Testis (tissue), 2 donors: Measurements from ENCODE around the gene CUX1.

Experiments
- CTCF ChIP-seq, 3 experiments: fragments of 450-650 bp in 2 of 3; fragments of 200-600 bp in 1 of 3; sonication (generic) in 1 of 3; IDR thresholded peaks; one replicate each; pipeline ENCODE4 v1.5.1; 2016 to 2019; ENCODE audit warnings: antibody characterized with exemption in 3 of 3, mild to moderate bottlenecking in 2 of 3, moderate library complexity in 1 of 3
- POLR2A ChIP-seq: fragments of 450-650 bp; IDR thresholded peaks from one replicate; pipeline ENCODE4 v1.6.1; 2017; ENCODE audit warnings: antibody characterized with exemption, mild to moderate bottlenecking, moderate library complexity

- TF ChIP-seq CTCF (IDR thresholded peaks at IDR 0.05) (no peak), POLR2A (no peak)
Observed at GRCh38 chr7:101923602-101923985, 106.2 kb downstream of the CUX1 start.
